Vagina (tissue), 2 donors: ENCODE measurements around the gene GPBP1.
A peak's percentile ranks its signal among the peaks of the same experiment; 100 is the strongest.

Source experiments
- POLR2A ChIP-seq, 2 donors: fragments of 450-650 bp; IDR thresholded peaks; one replicate each; pipeline ENCODE4 v1.6.1; 2017; ENCODE audit warnings: antibody characterized with exemption in 2 of 2, mild to moderate bottlenecking in 2 of 2, moderate library complexity in 2 of 2
- TF ChIP-seq, protein P1 (sequence below), 3 experiments: fragments of 450-650 bp in 2 of 3; fragments of 200-600 bp in 1 of 3; sonication (generic) in 1 of 3; IDR thresholded peaks; one replicate each; pipeline ENCODE4 v1.5.1; 2017 to 2019; ENCODE audit warnings: antibody characterized with exemption in 3 of 3, mild to moderate bottlenecking in 2 of 3, moderate library complexity in 2 of 3

DNA sequence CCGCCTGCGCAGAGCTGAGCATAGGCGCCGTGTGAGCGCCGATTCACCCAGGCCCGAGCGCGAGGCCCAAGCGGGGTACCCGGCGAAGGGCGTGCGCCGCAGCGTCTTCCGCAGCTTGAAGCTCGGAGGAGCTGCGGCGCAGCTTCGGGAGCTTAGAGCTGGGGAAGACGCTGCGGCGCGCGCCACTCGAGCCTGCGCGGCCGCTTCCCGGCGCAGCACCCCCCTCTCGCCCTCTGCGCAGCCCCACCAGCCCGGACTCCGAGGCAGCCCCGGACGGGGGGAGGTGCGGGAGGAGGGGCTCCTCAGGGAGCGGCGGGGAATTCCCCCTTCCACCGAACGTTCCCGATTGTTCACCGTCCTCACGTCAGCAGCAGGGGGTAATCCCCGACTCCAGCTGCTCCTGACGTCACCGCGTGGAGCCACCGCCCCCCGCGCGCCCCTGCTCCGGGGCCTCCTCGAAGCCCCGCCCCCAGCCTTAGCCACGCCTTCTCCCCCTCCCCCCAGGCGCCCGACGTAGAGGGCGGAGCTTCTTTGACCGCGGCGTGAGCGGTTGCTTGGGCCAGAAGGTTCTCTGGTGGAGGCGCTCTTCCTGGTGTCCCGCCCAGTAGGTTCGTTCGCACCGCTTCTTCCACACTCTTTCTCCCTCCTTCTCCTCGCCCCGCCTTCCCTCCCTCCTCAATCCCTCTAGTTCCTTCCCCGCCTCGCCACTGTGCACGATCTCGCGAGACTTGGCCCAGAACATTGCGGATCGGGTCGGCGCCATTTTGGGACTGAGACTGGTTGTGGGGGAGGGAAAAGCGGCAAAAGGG, at the start of gene GPBP1:
- TF ChIP-seq, protein P1, sequence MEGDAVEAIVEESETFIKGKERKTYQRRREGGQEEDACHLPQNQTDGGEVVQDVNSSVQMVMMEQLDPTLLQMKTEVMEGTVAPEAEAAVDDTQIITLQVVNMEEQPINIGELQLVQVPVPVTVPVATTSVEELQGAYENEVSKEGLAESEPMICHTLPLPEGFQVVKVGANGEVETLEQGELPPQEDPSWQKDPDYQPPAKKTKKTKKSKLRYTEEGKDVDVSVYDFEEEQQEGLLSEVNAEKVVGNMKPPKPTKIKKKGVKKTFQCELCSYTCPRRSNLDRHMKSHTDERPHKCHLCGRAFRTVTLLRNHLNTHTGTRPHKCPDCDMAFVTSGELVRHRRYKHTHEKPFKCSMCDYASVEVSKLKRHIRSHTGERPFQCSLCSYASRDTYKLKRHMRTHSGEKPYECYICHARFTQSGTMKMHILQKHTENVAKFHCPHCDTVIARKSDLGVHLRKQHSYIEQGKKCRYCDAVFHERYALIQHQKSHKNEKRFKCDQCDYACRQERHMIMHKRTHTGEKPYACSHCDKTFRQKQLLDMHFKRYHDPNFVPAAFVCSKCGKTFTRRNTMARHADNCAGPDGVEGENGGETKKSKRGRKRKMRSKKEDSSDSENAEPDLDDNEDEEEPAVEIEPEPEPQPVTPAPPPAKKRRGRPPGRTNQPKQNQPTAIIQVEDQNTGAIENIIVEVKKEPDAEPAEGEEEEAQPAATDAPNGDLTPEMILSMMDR (IDR thresholded peaks at IDR 0.05): no peak
- TF ChIP-seq POLR2A (IDR thresholded peaks at IDR 0.05): peak; percentile 85 to 90
